GM18868 (cell line): ENCODE results near the gene CMPK1.

Experiments used
- ATAC-seq: cut with Tn5 transposase; IDR thresholded peaks from one replicate; pipeline ENCODE4 v1.9.1; 2021; ENCODE audit warnings: mild to moderate bottlenecking, moderate library complexity; ENCODE audit not compliant: unreplicated experiment

Gene CMPK1

DNA sequence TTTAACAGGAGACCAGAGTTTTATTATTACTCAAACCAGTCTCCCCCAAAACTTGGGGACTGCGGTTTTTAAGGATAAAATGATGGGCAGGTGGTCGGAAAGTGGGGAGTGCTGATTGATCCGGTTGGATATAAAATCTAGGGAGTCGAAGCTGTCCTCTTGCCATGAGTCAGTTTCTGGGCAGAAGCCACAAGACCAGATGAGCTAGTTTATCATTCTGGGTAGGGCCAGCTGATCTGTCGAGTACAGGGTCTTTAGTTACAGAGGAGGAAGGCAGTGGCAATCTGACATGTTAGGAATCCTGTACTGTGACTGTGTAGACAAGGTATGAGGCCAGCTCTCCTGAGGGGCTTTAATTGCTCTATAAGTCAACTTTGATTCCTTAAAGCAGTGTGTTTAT lies 59.6 kb downstream of the CMPK1 start:
- ATAC-seq = no peak

- no peak for ATAC-seq
These were observed 61.8 kb downstream of the CMPK1 start for GRCh38 chr1:47395433-47395832.

DNA sequence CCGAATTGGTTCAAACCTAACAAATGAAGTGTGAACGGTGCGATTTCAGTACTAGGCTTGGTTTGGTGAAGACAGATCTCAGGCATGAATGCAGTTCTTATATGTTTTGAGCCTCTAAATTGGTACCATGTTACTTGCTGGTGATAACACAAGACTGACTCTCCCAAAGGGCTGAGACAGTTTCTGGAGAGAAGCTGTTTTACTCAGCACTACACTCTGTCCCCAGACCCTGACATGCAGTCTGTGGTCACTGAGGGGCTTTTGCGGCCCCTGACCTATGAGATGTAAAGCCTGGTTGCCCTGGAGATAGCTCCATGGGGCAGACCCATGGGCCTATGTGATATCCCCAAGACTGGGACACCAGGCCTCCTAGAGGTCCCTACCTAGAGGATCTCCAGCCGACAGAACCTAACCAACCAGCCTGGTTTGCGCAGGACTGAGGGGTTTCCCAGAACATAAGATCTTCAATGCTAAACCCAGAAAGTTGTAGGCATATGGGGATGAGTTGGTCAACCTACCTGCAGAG lies 63.1 kb downstream of the CMPK1 start:
- ATAC-seq = no peak

GRCh38 chr1:47399138-47399845 lies 65.7 kb downstream of the CMPK1 start:
- ATAC-seq = peak; percentile 78

DNA sequence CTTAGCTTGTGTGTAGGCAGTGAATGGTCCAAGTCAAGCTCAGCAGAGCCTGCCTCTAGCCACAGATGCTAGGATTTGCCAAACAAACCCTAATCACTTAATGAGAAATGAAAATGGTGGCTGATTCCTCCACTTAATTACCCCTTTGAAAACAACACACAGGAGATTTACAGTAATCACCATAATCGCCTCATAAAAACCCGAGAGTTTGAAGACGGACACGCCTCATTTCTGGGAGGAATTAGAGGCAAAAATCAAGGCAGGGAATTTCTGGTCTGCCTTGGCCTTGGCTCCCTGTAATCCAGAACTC lies 66.2 kb downstream of the CMPK1 start:
- no peak for ATAC-seq

GRCh38 chr1:47401761-47402160 lies 68.2 kb downstream of the CMPK1 start:
- ATAC-seq = no peak

GRCh38 chr1:47402591-47402990 lies 69.0 kb downstream of the CMPK1 start:
- ATAC-seq = no peak

GRCh38 chr1:47403321-47403910 lies 69.8 kb downstream of the CMPK1 start:
- no peak for ATAC-seq

GRCh38 chr1:47405697-47406096 lies 72.1 kb downstream of the CMPK1 start:
- ATAC-seq = no peak

- no peak for ATAC-seq
These were observed 73.4 kb downstream of the CMPK1 start for GRCh38 chr1:47406966-47407365.

GRCh38 chr1:47407481-47407880 lies 73.9 kb downstream of the CMPK1 start:
- ATAC-seq = no peak

GRCh38 chr1:47409311-47410067 lies 75.9 kb downstream of the CMPK1 start:
- ATAC-seq = no peak

DNA sequence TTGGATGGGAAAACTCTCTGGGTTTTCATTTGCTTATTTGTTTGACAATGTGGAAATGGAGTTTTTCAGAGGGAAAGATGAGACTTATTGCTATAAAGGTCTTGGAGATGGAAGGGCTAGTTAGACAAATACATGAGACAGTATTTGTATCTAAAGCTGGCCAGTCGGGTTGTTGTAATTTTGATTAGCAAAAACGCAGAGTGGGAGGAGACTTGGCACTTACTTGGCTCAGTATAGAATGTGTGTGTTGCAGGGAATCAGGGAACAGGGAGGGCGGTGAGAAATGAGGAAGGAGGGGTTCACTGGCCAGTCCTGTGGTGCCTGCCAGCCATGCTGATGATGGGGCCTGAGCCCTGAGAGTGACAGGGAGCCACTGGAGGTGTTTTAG lies 76.5 kb downstream of the CMPK1 start:
- no peak for ATAC-seq

GRCh38 chr1:47411436-47411835 lies 77.8 kb downstream of the CMPK1 start:
- no peak for ATAC-seq

DNA sequence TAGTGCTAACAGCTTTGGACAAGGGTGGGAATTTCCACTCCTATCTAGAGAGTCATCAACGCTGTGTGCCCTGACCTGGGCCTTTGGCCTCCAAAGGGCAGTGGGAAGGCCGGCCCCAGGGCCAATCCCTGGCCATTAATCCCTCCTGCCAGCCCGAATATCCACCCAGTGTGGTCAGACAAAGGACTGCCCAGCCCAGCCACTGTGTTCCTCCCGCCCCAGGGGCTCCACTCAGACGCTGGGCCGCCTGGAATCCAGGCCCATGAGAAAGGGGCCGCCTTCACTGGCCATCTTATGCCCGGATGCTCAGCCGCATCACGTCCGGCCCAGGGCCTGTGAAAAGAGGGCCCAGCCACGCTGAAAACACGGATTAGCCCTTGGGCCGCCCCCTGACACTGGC lies 78.8 kb downstream of the CMPK1 start:
- ATAC-seq = no peak

DNA sequence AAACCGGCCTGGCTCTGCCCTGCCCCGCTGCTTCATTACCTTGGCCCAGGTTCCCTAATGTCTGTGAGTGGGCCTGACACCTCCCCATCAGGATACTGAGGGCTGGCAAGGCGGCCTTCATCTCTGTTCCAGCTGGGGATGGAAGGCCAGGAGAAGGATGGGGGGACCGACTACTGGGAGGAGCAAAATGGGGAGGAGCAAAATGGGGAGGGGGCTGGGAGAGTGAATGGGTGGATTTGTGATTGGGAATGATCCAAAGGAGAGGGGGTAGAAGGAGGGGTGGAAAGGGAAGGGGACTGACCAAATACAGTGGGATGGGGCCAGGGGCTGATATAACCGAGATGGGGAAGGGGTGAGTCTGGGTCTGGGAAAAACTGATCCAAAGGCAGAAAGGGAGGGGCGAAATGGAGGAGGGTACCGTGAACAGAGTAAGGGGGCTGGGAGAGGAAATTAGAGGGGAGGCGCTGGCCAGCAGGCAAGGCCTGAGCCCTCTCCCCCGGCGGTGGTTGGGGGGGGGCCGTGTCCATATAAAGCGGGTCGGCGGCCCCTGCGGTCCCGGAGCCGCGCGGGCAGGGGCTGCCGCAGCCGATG lies 82.2 kb downstream of the CMPK1 start, which contains the start of gene FOXE3:
TSS of gene FOXE3 (plus strand) at position 558 of the 591 bp plus-strand sequence. CDS start at position 589, 31 bp downstream.
- no peak for ATAC-seq

GRCh38 chr1:47416319-47417169 lies 83.0 kb downstream of the CMPK1 start:
- ATAC-seq = no peak

DNA sequence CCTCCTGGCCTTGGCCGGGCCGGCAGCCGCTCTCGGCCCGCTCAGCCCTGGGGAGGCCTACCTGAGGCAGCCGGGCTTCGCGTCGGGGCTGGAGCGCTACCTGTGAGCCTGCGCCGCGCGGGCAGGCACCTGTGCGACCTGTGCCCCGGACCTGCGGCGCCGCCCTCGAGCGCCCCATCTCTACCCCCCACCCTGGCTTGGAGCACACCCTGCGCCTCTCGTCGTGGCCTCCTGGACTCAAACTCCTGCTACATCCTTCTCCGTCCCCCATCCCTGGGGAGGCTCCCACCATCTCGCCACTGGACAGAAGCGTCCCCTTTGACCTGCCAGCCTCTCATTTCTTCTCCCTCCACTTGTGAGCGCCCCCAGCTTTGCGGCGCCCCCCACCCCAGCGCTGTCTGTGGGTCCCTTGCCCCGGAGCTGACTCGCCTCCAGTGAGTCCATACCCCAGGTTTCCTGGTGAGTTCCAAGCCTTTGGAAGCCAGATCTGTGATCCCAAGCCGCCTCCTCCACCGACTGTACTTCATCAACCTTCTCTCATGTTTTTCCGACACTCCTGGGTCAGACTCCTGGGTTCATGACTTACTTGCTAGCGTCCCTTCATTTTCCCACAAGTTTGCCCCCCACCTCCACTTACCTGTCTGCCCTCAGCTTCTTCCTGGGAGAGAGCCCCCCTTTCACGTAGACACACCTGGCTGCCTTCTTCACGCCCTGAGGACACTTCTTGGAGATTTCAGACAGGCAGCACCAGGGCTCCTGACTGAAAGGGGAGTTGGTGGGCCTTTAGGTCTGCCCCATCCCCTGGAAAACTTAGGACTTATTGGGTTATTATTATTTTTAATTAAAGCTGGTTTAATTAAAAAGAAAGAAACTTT lies 83.8 kb downstream of the CMPK1 start:
- no peak for ATAC-seq

GRCh38 chr1:47418122-47418521 lies 84.5 kb downstream of the CMPK1 start:
- ATAC-seq = no peak
